Measurements from ENCODE around the gene OR5AK2. TPM values are rescaled to one million over a fixed set of nuclear protein-coding genes. Genes with fewer than 3 reads are reported as not detected.
A peak's percentile ranks its signal among the peaks of the same experiment; 100 is the strongest.

Gene OR5AK2
- polyA plus RNA-seq, 2 of the 4 experiments (the other 2 are of a cell fraction): not detected

DNA sequence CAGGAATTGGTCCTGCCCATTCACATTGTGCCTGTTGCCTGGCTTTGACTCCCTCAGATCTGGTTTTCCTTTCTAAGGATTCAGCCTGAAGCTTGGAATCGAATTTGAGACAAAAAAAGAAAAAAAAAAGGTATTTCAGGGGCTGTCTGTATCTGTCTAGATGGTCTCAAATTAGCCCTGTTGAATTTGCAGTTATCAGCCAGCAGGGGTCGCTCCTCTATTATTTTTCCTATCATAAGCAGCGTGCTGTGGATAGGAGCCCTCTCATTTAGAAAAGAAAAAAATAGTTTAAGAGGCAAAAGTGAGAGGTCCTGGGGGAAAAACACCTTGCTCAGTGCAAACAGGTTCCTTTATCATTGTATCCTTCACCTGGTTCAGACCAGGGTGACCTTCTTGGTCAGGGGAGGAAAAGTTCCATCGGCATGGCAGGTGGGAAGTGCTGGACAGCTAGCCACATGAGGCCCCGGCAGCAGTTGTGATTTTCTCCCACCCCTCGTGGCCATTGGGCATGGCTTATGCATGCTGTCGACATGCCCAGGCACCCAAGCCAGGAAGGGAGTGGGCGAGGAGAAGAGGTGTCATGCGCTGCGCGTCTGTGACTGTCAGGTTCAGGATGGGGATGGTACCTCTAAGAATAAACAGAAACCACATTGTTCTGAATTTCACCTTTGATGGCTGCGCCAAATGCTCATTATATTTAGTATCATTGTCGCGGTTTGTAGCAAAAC is 13.1 kb downstream of the OR5AK2 start:
- ChIA-PET CTCF (interaction anchor here (1.1 to 1.5 kb wide), 2 partner anchors 49 to 53 kb away, joined by 3 read pairs; no protein-coding TSS in a partner anchor), POLR2A (no interaction called here)
- Histone ChIP-seq H3K9me3 (peaks cover 33% of the 10 kb centered on the region), H3K4me1 (peaks cover 4% of the 10 kb centered on the region; the same call in 1 of the 3 replicates), H3K4me2 (no peak overlapping the region), H3K4me3 (no peak overlapping the region), H3K27ac (peak overlapping the region in 1 of 2 experiments; percentile 30; a peak in 1 of 6 replicates)
- FAIRE-seq (no peak), ATAC-seq (peak in 1 of 2 experiments; percentile 71; a peak in 3 of 6 replicates), DNase-seq (ENCODE audit: low read depth in 1 of 2, low spot score in 1 of 2) (peak in 1 of 2 experiments; percentile 37)
- 74% methylated on average over 14 of the region's 14 CpGs for WGBS (ENCODE audit: missing lambda C conversion rate)
- TF ChIP-seq CHD2 (IDR thresholded peaks at IDR 0.05; ENCODE audit: low read length, partially characterized antibody) (no peak), POLR2AphosphoS2 (conservative IDR thresholded peaks at IDR 0.05; ENCODE audit: low read length) (no peak), KDM5A (IDR thresholded peaks at IDR 0.05) (no peak), NPAS2 (CRISPR knock-in tag; IDR thresholded peaks at IDR 0.05; ENCODE audit: borderline replicate concordance) (no peak), HDAC2 (IDR thresholded peaks at IDR 0.05) (no peak), BHLHE40 (IDR thresholded peaks at IDR 0.05; ENCODE audit: low read depth, low read length) (no peak), RAD21 (conservative IDR thresholded peaks at IDR 0.05 in 1 of 2, IDR thresholded peaks at IDR 0.05 in 1 of 2) (peak; percentile 17 to 52; a peak in 3 of 5 replicates), KDM1A (IDR thresholded peaks at IDR 0.05; ENCODE audit: low read depth) (no peak), POLR2A (IDR thresholded peaks at IDR 0.05; ENCODE audit: low read length) (no peak), ZFP36 (IDR thresholded peaks at IDR 0.05; ENCODE audit: borderline replicate concordance, partially characterized antibody) (no peak), EP300 (IDR thresholded peaks at IDR 0.05) (no peak), HOXB13 (CRISPR knock-in tag; IDR thresholded peaks at IDR 0.05; ENCODE audit: low read depth) (no peak)
- TF ChIP-seq, protein P1, sequence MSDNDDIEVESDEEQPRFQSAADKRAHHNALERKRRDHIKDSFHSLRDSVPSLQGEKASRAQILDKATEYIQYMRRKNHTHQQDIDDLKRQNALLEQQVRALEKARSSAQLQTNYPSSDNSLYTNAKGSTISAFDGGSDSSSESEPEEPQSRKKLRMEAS (IDR thresholded peaks at IDR 0.05): 0 out of 2 replicates have a peak, but pooled peaks have one; percentile 16
- TF ChIP-seq, protein P2, sequence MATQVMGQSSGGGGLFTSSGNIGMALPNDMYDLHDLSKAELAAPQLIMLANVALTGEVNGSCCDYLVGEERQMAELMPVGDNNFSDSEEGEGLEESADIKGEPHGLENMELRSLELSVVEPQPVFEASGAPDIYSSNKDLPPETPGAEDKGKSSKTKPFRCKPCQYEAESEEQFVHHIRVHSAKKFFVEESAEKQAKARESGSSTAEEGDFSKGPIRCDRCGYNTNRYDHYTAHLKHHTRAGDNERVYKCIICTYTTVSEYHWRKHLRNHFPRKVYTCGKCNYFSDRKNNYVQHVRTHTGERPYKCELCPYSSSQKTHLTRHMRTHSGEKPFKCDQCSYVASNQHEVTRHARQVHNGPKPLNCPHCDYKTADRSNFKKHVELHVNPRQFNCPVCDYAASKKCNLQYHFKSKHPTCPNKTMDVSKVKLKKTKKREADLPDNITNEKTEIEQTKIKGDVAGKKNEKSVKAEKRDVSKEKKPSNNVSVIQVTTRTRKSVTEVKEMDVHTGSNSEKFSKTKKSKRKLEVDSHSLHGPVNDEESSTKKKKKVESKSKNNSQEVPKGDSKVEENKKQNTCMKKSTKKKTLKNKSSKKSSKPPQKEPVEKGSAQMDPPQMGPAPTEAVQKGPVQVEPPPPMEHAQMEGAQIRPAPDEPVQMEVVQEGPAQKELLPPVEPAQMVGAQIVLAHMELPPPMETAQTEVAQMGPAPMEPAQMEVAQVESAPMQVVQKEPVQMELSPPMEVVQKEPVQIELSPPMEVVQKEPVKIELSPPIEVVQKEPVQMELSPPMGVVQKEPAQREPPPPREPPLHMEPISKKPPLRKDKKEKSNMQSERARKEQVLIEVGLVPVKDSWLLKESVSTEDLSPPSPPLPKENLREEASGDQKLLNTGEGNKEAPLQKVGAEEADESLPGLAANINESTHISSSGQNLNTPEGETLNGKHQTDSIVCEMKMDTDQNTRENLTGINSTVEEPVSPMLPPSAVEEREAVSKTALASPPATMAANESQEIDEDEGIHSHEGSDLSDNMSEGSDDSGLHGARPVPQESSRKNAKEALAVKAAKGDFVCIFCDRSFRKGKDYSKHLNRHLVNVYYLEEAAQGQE (IDR thresholded peaks at IDR 0.05): no peak
- TF ChIP-seq, protein P3, sequence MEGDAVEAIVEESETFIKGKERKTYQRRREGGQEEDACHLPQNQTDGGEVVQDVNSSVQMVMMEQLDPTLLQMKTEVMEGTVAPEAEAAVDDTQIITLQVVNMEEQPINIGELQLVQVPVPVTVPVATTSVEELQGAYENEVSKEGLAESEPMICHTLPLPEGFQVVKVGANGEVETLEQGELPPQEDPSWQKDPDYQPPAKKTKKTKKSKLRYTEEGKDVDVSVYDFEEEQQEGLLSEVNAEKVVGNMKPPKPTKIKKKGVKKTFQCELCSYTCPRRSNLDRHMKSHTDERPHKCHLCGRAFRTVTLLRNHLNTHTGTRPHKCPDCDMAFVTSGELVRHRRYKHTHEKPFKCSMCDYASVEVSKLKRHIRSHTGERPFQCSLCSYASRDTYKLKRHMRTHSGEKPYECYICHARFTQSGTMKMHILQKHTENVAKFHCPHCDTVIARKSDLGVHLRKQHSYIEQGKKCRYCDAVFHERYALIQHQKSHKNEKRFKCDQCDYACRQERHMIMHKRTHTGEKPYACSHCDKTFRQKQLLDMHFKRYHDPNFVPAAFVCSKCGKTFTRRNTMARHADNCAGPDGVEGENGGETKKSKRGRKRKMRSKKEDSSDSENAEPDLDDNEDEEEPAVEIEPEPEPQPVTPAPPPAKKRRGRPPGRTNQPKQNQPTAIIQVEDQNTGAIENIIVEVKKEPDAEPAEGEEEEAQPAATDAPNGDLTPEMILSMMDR (IDR thresholded peaks at IDR 0.05): peak; percentile 20; the same call in 2 of the 3 replicates
- TF ChIP-seq, protein P4, sequence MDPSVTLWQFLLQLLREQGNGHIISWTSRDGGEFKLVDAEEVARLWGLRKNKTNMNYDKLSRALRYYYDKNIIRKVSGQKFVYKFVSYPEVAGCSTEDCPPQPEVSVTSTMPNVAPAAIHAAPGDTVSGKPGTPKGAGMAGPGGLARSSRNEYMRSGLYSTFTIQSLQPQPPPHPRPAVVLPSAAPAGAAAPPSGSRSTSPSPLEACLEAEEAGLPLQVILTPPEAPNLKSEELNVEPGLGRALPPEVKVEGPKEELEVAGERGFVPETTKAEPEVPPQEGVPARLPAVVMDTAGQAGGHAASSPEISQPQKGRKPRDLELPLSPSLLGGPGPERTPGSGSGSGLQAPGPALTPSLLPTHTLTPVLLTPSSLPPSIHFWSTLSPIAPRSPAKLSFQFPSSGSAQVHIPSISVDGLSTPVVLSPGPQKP (IDR thresholded peaks at IDR 0.05; ENCODE audit: low read depth, low read length): no peak

DNA sequence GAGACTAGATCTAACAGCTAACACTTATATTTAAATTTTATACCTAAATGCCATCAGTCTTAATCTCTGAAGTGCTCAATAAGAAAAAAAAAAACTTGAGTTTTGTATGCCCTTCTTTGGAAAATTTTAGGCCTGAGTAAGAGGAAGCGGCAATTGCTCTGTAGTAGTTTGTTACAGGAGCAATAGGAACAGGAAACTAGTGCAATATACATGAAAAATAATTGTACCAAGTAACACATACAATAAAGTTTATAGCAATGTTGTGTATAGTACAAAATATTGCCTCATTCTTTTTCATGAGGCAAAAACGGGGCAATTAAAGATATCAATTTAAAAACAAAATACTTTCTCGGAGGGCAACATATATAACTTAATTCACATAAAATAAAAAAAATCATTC is 19.7 kb downstream of the OR5AK2 start:
- no peak for DNase-seq (ENCODE audit: low read depth in 1 of 2, low spot score in 1 of 2)
- Histone ChIP-seq H3K4me1 (peaks cover 4% of the 10 kb centered on the region; the same call in 1 of the 3 replicates), H3K4me2 (no peak overlapping the region), H3K4me3 (no peak overlapping the region), H3K27ac (no peak overlapping the region), H3K9me3 (no peaks in the 10 kb centered on the region)
- POLR2A ChIA-PET: no interaction called here
- TF ChIP-seq CBX2 (IDR thresholded peaks at IDR 0.05; ENCODE audit: borderline replicate concordance, low read depth): no peak
- TF ChIP-seq RNF2 (IDR thresholded peaks at IDR 0.05; ENCODE audit: borderline replicate concordance, low read depth): no peak
- TF ChIP-seq BHLHE40 (IDR thresholded peaks at IDR 0.05; ENCODE audit: low read depth, low read length): no peak
- no peak for TF ChIP-seq HDAC2 (IDR thresholded peaks at IDR 0.05)
- TF ChIP-seq NPAS2 (CRISPR knock-in tag; IDR thresholded peaks at IDR 0.05; ENCODE audit: borderline replicate concordance): no peak
- TF ChIP-seq KDM5A (IDR thresholded peaks at IDR 0.05): no peak
- no peak for TF ChIP-seq MAZ (IDR thresholded peaks at IDR 0.05; ENCODE audit: borderline replicate concordance, low read depth, low read length)
- TF ChIP-seq, protein P5, sequence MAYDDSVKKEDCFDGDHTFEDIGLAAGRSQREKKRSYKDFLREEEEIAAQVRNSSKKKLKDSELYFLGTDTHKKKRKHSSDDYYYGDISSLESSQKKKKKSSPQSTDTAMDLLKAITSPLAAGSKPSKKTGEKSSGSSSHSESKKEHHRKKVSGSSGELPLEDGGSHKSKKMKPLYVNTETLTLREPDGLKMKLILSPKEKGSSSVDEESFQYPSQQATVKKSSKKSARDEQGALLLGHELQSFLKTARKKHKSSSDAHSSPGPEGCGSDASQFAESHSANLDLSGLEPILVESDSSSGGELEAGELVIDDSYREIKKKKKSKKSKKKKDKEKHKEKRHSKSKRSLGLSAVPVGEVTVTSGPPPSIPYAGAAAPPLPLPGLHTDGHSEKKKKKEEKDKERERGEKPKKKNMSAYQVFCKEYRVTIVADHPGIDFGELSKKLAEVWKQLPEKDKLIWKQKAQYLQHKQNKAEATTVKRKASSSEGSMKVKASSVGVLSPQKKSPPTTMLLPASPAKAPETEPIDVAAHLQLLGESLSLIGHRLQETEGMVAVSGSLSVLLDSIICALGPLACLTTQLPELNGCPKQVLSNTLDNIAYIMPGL (CRISPR knock-in tag; IDR thresholded peaks at IDR 0.05; ENCODE audit: borderline replicate concordance): no peak
- no peak for TF ChIP-seq NFE2L2 (conservative IDR thresholded peaks at IDR 0.05; ENCODE audit: low read length)
- TF ChIP-seq, protein P6, sequence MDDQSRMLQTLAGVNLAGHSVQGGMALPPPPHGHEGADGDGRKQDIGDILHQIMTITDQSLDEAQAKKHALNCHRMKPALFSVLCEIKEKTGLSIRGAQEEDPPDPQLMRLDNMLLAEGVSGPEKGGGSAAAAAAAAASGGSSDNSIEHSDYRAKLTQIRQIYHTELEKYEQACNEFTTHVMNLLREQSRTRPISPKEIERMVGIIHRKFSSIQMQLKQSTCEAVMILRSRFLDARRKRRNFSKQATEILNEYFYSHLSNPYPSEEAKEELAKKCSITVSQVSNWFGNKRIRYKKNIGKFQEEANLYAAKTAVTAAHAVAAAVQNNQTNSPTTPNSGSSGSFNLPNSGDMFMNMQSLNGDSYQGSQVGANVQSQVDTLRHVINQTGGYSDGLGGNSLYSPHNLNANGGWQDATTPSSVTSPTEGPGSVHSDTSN (IDR thresholded peaks at IDR 0.05): no peak
- no peak for TF ChIP-seq SMC3 (IDR thresholded peaks at IDR 0.05)
- ATAC-seq: no peak
- FAIRE-seq: no peak
- WGBS (ENCODE audit: missing lambda C conversion rate): 90% methylated on average over 3 of the region's 3 CpGs
- CTCF ChIA-PET: no interaction called here

Measured in A549 (cell line).